Activated naive CD4-positive, alpha-beta T cell treated with anti-CD3 and anti-CD28 coated beads for 36 hours (primary cell): ENCODE data around the gene UGT1A4. TPM values are rescaled to one million over a fixed set of nuclear protein-coding genes. Genes with fewer than 3 reads are reported as not detected.
"Not testable (repeated sequence)": the region's sequence is repeated elsewhere in the genome, so short reads cannot be mapped to it uniquely, and the experiment has no call there.

Experiments used
- CTCF ChIA-PET: fragments of 350-600 bp; sonication (Branson Sonifier 250); formaldehyde crosslinking; loops from one replicate; lab custom pipeline; 2021; ENCODE audit warnings: antibody characterized with exemption; lab: Charles Lee
- DNase-seq: peaks from one replicate; pipeline ENCODE4 v3.0.0-alpha.2; 2020
- H3K27ac Mint-ChIP-seq: one replicate; pipeline ENCODE4 v1.8.0; 2021; ENCODE audit warnings: mild to moderate bottlenecking, mixed read lengths
- H3K27me3 Mint-ChIP-seq: one replicate; pipeline ENCODE4 v1.8.0; 2021; ENCODE audit warnings: low read depth, mixed read lengths
- H3K36me3 Mint-ChIP-seq: one replicate; pipeline ENCODE4 v1.8.0; 2021; ENCODE audit warnings: low read depth, mixed read lengths
- H3K4me1 Mint-ChIP-seq: one replicate; pipeline ENCODE4 v1.8.0; 2021; ENCODE audit warnings: low read depth, mixed read lengths
- H3K4me3 Mint-ChIP-seq: one replicate; pipeline ENCODE4 v1.8.0; 2021; ENCODE audit warnings: mild to moderate bottlenecking, moderate library complexity, mixed read lengths
- H3K9me3 Mint-ChIP-seq: one replicate; pipeline ENCODE4 v1.8.0; 2021; ENCODE audit warnings: mixed read lengths
- intact Hi-C: fragments of 100-400 bp; cut with micrococcal nuclease; formaldehyde crosslinking; loops from one replicate; pipeline ENCODE4 v1.15.1; 2023
- total RNA-seq, 2 experiments: library from RNA; stranded (reverse); gene quantifications; one replicate each; pipeline ENCODE4 v1.2.3, GENCODE V29; 2021

Gene UGT1A4
- total RNA-seq, 2 experiments from 2014 or later: not detected

DNA sequence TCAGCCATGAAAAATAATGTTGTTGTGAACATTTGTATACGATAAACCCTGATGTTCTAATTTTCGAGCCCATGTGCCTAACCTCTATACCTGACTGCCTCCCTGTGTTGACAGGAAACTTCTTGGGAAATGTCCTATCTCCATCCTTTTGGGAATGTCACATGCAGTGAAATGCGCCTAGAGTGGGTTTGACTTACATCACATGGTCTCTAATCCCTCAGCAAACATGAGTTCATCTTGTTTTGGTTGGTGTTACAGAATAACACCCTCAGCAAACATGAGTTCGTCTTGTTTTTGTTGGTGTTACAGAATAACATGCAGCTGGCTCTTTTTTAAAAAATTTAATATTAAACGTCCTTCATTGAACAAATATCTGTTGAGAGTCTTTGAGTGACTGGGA lies 30.2 kb upstream of the UGT1A4 start:
- Mint-ChIP-seq H3K4me1 (no peaks in the 10 kb centered on the region), H3K27ac (no peak overlapping the region), H3K4me3 (no peak overlapping the region), H3K9me3 (no peaks in the 10 kb centered on the region), H3K36me3 (no peaks in the 10 kb centered on the region), H3K27me3 (peaks cover 3% of the 10 kb centered on the region)
- CTCF ChIA-PET: no interaction called here
- intact Hi-C loops: no loop called here
- DNase-seq: no peak

DNA sequence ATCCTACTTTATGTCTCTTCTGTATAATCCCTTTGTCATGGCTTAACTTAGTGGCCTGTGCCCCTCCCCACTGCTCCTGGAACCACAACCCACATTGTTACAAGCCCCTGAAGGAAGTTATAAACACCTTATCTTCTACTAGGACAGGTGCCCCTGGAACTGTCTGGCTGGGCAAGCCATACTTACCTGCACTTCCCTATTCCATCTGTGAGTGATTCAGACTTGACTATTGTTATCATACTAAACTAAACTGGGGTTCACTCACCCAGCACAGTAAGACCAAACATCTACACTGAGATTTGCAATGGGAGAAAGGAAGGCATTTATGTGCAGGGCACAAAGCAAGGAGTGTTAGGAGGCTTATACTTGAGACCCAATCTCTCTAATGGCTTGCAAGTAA lies 29.5 kb upstream of the UGT1A4 start:
- Mint-ChIP-seq H3K27me3 (peaks cover 3% of the 10 kb centered on the region), H3K9me3 (no peaks in the 10 kb centered on the region), H3K36me3 (no peaks in the 10 kb centered on the region), H3K27ac (no peak overlapping the region), H3K4me1 (no peaks in the 10 kb centered on the region), H3K4me3 (no peak overlapping the region)
- intact Hi-C loops: no loop called here
- CTCF ChIA-PET: no interaction called here
- DNase-seq: no peak

DNA sequence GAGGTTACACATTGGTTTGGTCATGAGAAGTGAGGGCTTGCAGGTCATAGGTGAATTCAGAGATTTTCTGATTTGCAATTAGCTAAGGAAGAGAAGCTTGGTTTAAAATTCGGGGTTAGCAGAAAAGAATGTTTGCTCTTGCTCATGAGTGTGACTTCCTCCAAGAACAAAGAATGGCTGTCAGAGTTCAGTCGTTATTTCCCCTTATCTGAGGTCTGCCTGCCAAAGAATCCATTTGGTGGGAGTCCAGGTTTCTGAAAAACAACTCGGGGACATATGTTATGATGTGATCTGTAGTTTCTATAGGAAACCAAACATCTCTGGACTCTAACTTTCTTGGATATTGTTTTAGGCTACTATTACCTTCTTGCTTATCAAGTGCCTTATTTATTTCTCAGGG lies 29.0 kb upstream of the UGT1A4 start:
- no peaks in the 10 kb centered on the region for H3K9me3 Mint-ChIP-seq
- no peak overlapping the region for H3K27ac Mint-ChIP-seq
- H3K36me3 Mint-ChIP-seq: no peaks in the 10 kb centered on the region
- no peaks in the 10 kb centered on the region for H3K4me1 Mint-ChIP-seq
- CTCF ChIA-PET: no interaction called here
- DNase-seq: no peak
- peaks cover 3% of the 10 kb centered on the region for H3K27me3 Mint-ChIP-seq
- no peak overlapping the region for H3K4me3 Mint-ChIP-seq
- intact Hi-C loops: no loop called here

DNA sequence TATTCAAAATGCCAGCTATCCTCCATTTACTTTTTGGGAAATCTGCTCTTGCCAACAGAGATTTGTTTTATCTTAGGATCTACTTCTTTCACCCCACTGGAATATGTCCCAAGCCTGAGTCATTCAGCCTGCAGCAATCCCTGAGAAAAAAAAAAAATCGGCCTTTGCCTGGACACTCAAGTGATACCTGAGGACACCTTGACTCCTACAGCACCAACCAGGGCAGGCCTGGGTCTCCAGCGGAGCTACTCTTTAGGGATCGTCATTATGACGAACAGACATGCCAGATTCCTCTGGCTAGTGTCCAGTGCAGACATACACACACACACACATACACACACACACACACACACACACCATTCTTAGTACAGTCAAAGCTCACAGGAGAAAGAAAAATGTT lies 28.1 kb upstream of the UGT1A4 start:
- Mint-ChIP-seq H3K4me3 (no peak overlapping the region), H3K9me3 (no peaks in the 10 kb centered on the region), H3K27ac (no peak overlapping the region), H3K4me1 (no peaks in the 10 kb centered on the region), H3K27me3 (peaks cover 3% of the 10 kb centered on the region), H3K36me3 (no peaks in the 10 kb centered on the region)
- CTCF ChIA-PET: interaction anchor here (1.2 kb wide), 2 partner anchors 9 to 21 kb away, joined by 4 read pairs; partner anchors contain the start of gene UGT1A7
- no peak for DNase-seq
- intact Hi-C loops: no loop called here

DNA sequence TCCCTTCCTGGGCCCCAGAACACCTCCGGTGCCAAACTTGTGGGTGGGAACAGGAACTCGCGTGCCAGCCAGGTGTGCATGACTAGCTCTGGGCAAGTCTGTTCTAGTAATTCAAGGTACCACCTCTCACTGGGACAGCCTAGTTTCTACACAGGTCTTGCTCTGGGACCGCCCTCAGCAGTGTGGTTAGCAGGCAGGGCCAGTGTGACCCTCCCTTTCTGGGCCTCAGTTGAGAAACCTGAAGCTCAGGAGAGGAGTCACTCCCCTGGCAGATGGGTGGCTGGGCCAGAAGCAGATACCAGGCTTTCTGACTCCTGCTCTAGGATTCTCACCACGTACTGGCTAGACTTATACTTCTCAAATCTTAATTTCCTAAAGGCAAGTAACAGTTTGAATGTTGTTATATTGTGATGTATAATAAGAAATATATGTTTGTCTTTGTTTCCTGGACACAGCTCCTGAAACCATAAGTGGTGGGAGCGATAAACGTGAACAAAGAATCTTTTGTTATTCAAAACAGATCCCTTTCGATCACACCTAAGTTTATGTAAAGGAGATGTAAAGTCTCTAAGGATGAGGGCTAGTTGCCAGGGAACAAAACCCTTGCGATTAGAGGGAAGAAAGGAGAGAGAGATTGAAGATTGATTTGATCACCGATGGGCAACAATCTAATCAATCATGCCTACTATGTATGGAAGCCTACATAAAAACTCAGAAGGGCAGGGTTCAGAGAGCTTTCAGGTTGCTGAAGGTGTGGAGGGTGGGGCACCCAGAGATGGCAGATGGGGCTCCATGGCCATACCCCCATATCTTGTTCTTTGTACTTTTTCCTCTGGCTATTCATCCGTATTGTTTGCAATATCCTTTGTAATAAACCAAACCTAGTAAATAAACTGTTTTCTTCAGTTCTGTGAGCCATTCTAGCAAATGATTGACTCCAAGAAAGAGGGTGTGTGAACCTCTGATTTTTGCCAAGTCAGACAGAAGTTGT lies 26.8 kb upstream of the UGT1A4 start:
- H3K4me1 Mint-ChIP-seq: no peaks in the 10 kb centered on the region
- H3K9me3 Mint-ChIP-seq: no peaks in the 10 kb centered on the region
- no peak overlapping the region for H3K4me3 Mint-ChIP-seq
- no peak for DNase-seq
- H3K27ac Mint-ChIP-seq: no peak overlapping the region
- intact Hi-C loops: no loop called here
- H3K36me3 Mint-ChIP-seq: no peaks in the 10 kb centered on the region
- CTCF ChIA-PET: interaction anchor here (1.2 kb wide), 2 partner anchors 10 to 19 kb away, joined by 4 read pairs; partner anchors contain the start of gene UGT1A7
- peaks cover 3% of the 10 kb centered on the region for H3K27me3 Mint-ChIP-seq

DNA sequence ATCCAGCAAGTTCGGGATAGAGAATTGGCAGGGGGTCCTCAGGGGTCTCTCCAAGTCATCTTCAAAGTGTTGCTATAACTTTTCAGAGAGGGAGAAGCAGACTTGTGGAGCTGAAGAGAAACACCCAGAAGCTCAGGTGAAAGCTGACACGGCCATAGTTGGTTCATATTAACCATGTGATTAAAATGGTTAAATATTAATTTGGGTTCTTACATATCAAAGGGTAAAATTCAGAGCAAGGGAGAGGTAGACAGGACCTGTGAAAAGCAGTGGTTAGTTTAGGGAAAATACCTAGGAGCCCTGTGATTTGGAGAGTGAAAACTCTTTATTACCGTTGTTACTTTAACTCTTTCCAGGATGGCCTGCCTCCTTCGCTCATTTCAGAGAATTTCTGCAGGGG lies 25.9 kb upstream of the UGT1A4 start, which contains the start of gene UGT1A6:
Gene UGT1A6 (plus strand): TSS at position 243 of the 400 bp plus-strand sequence. CDS start 115 bp downstream, at position 358.
- no peaks in the 10 kb centered on the region for H3K9me3 Mint-ChIP-seq
- no peaks in the 10 kb centered on the region for H3K4me1 Mint-ChIP-seq
- CTCF ChIA-PET: interaction anchor here (0.8 kb wide), 1 partner anchor 33 kb away, joined by 3 read pairs; no protein-coding TSS in a partner anchor
- no peak for DNase-seq
- no peaks in the 10 kb centered on the region for H3K36me3 Mint-ChIP-seq
- H3K27ac Mint-ChIP-seq: no peak within 1 kb of the TSS
- no peak within 1 kb of the TSS for H3K4me3 Mint-ChIP-seq
- intact Hi-C loops: no loop called here
- H3K27me3 Mint-ChIP-seq: peaks cover 3% of the 10 kb centered on the region

DNA sequence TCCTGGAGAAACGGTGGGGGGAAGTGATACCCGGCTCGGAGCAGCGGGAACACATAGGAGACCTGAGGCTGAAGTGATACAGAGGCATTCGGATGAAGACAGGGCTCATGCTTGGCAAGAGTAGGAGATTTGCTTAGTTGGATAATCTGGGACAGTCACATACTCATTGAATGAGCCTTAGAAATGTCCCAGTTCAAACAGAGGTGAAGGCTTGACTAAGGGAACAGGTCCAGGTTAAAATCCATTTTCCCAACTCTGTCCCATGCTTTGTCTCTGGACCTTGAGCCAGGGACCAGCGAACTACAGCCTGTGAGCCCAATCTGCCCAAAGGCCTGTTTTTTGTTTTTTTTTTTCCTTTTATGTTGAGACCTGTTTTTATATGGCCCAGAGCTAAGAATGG lies 24.6 kb upstream of the UGT1A4 start:
- Mint-ChIP-seq H3K27me3 (no peaks in the 10 kb centered on the region), H3K27ac (no peak overlapping the region), H3K9me3 (no peaks in the 10 kb centered on the region), H3K4me3 (no peak overlapping the region), H3K4me1 (no peaks in the 10 kb centered on the region), H3K36me3 (no peaks in the 10 kb centered on the region)
- CTCF ChIA-PET: no interaction called here
- DNase-seq: no peak
- intact Hi-C loops: no loop called here

DNA sequence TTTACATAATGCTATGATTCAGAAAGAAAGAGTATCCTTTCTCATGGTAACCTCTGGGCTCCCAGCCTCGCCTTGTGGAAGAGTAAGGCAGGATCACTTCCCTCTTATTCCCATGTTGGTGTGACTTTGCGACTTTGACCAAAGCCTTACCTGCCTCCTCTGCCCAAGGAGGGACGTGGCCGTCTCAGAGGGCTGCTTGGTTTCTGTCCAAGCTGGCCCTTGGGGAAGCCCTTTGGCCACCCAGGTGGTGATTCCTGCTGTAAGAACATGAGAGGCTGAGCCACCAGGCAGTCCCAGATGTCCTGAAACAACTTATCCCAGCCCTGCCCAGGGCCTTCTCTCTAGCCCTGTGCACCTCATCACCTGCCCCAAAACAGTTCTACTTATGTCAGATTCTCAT lies 19.8 kb upstream of the UGT1A4 start:
- Mint-ChIP-seq H3K36me3 (no peaks in the 10 kb centered on the region), H3K27me3 (no peaks in the 10 kb centered on the region), H3K4me3 (no peak overlapping the region), H3K27ac (no peak overlapping the region), H3K9me3 (no peaks in the 10 kb centered on the region), H3K4me1 (no peaks in the 10 kb centered on the region)
- DNase-seq: no peak
- CTCF ChIA-PET: interaction anchor here (1.0 kb wide), 1 partner anchor 12 kb away, joined by 5 read pairs; no protein-coding TSS in a partner anchor
- intact Hi-C loops: no loop called here

DNA sequence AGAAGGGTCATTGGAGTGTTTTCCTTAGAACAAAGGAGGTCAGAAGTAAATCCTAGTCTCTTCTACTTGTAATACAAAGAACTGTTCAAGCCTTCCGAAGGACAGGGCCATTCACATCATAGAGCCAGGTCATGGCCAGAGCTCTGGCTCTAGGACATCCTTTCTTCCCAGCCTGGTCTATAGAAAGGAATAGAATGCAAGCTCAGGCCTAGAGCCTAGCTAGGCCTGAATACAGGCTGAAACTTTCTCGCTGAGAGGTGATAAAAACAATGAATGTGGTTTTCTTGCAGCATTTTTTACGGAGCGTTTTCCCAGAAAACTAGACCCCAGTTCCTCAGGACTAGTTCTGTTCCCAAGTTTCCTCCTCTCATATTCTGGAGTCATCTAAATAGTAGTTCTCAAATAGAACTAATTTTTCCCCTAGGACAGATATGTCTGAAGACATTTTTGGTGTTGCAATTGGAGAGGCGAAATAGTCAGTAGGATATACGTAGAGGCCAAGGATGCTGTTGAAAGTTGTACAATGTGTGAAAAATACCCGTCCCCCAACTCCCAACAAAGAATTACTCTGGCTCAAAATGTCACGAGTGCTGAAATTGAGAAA lies 19.0 kb upstream of the UGT1A4 start:
- Mint-ChIP-seq H3K27ac (no peak overlapping the region), H3K9me3 (no peaks in the 10 kb centered on the region), H3K4me1 (no peaks in the 10 kb centered on the region), H3K27me3 (no peaks in the 10 kb centered on the region), H3K36me3 (no peaks in the 10 kb centered on the region), H3K4me3 (no peak overlapping the region)
- DNase-seq: no peak
- intact Hi-C loops: no loop called here
- CTCF ChIA-PET: interaction anchor here (1.0 kb wide), 1 partner anchor 11 kb away, joined by 5 read pairs; no protein-coding TSS in a partner anchor

DNA sequence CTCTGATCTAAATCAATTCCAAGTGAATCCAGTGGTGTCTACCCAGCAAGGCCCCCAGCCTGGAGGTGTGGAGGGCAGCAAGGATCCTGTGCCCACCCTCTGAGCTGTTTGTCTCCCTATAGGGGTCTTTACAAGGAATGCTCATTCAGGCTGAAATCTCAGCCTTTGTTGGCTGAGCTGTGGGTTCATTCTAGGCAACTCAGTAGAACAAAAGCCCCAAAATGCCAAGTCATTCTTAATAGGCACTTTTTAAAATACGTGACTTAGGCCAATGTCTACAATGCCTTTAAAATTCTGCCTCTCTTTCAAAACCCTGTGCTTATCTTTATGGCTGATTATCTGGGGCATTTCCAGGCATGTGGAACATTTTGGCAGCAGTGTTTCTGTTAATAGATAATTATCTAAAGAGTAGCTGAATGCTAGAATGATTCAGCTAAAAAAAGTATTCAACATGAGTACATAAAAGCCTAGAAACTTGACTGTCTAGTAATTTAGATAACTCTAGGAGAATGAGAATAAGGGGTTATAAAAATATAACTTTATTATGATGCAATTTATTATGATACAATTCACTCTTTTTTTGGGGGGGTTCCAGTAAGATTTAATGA lies 18.4 kb upstream of the UGT1A4 start:
- no peak for DNase-seq
- no peaks in the 10 kb centered on the region for H3K36me3 Mint-ChIP-seq
- intact Hi-C loops: no loop called here
- no peaks in the 10 kb centered on the region for H3K4me1 Mint-ChIP-seq
- no peaks in the 10 kb centered on the region for H3K9me3 Mint-ChIP-seq
- no peak overlapping the region for H3K4me3 Mint-ChIP-seq
- no peaks in the 10 kb centered on the region for H3K27me3 Mint-ChIP-seq
- CTCF ChIA-PET: interaction anchor here (1.0 kb wide), 1 partner anchor 11 kb away, joined by 5 read pairs; no protein-coding TSS in a partner anchor
- H3K27ac Mint-ChIP-seq: no peak overlapping the region

DNA sequence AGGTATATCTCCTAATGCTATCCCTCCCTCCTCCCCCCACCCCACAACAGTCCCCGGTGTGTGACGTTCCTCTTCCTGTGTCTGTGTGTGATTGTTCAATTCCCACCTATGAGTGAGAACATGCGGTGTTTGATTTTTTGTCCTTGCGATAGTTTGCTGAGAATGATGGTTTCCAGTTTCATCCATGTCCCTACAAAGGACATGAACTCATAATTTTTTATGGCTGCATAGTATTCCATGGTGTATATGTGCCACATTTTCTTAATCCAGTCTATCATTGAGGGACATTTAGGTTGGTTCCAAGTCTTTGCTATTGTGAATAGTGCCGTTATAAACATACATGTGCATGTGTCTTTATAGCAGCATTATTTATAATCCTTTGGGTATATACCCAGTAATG lies 17.7 kb upstream of the UGT1A4 start:
- H3K27ac Mint-ChIP-seq, CTCF ChIA-PET, H3K4me1 Mint-ChIP-seq, H3K27me3 Mint-ChIP-seq, intact Hi-C loops, H3K9me3 Mint-ChIP-seq, H3K4me3 Mint-ChIP-seq, H3K36me3 Mint-ChIP-seq, DNase-seq: not testable (repeated sequence)

DNA sequence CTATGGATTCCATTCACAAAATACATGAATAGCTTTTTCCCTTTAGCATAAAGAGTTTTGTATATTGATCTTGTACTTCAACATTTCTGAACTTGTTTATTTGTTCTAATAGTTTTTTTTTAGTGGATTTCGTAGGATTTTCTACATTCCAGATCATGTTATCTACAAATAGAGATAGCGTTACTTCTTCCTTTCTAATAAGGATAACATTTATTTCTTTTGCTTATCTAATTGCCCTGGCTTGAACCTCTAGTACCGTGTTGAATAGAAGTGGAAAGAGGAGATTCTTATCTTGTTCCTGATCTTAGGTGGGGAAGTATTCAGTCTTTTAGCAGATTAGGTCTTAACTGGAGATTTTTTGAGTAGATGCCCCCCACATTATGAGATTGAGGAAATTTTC lies 16.3 kb upstream of the UGT1A4 start:
- no peaks in the 10 kb centered on the region for H3K27me3 Mint-ChIP-seq
- no peaks in the 10 kb centered on the region for H3K36me3 Mint-ChIP-seq
- intact Hi-C loops: no loop called here
- no peak overlapping the region for H3K4me3 Mint-ChIP-seq
- no peaks in the 10 kb centered on the region for H3K9me3 Mint-ChIP-seq
- H3K4me1 Mint-ChIP-seq: no peaks in the 10 kb centered on the region
- no peak overlapping the region for H3K27ac Mint-ChIP-seq
- no peak for DNase-seq
- CTCF ChIA-PET: no interaction called here
